NT2/D1 (cell line): ENCODE measurements around the gene CASTOR1.

ENCODE experiments used
- SUZ12 ChIP-seq: IDR thresholded peaks from 2 replicates; pipeline ENCODE4 v1.6.1; 2011; ENCODE audit not compliant: insufficient read length, insufficient read depth; ENCODE audit errors: extremely low read depth
- YY1 ChIP-seq: IDR thresholded peaks from 2 replicates; pipeline ENCODE4 v1.6.1; 2011; ENCODE audit not compliant: insufficient read length, insufficient read depth
- ZNF274 ChIP-seq: IDR thresholded peaks from 2 replicates; pipeline ENCODE4 v1.6.1; 2011; ENCODE audit warnings: mild to moderate bottlenecking, low read depth, low read length

GRCh38 chr22:30248484-30248883 lies 40.8 kb downstream of the CASTOR1 start:
- TF ChIP-seq YY1: no peak
- no peak for TF ChIP-seq ZNF274
- TF ChIP-seq SUZ12: no peak
